ENCODE data around the gene MAB21L3.
A peak's percentile ranks its signal among the peaks of the same experiment; 100 is the strongest.

Gene MAB21L3

DNA sequence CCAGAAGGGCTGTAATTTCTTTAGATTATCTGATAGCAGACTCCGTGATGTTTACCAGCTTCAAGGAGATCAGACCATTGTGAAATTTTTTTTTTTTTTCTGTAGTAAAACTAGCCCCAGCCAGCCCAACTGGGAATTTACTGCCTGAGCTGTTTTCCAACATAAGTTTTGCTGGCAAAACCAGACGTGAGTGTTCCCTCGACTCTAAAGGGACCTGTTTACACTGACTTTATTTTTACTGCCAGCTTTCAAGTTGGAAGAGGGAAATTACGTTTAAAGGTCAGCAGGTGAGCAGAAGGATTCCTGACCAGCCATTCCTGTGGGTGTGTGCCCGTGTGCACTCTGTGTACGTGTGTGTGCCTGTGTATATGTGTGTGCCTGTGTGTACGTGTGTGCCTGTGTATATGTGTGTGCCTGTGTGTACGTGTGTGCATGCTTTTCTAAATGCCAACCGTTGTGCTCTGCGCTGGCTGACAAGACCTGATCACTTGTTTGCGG lies 374 bp downstream of the MAB21L3 start:
- TF ChIP-seq, protein P1, sequence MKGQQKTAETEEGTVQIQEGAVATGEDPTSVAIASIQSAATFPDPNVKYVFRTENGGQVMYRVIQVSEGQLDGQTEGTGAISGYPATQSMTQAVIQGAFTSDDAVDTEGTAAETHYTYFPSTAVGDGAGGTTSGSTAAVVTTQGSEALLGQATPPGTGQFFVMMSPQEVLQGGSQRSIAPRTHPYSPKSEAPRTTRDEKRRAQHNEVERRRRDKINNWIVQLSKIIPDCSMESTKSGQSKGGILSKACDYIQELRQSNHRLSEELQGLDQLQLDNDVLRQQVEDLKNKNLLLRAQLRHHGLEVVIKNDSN (IDR thresholded peaks at IDR 0.05), result no peak
- TF ChIP-seq FOXM1 (IDR thresholded peaks at IDR 0.05; ENCODE audit: borderline replicate concordance, low read depth) (no peak), YY1 (IDR thresholded peaks at IDR 0.05; ENCODE audit: low read depth) (no peak), RAD21 (IDR thresholded peaks at IDR 0.05; ENCODE audit: low read depth) (no peak), TEAD4 (IDR thresholded peaks at IDR 0.05) (no peak), EGR1 (IDR thresholded peaks at IDR 0.05) (no peak), ZBTB7A (IDR thresholded peaks at IDR 0.05; ENCODE audit: low read depth) (no peak), CEBPB (IDR thresholded peaks at IDR 0.05) (no peak), NFIC (IDR thresholded peaks at IDR 0.05) (no peak), TCF12 (IDR thresholded peaks at IDR 0.05; ENCODE audit: low read depth) (no peak), TAF1 (IDR thresholded peaks at IDR 0.05; ENCODE audit: low read depth) (no peak), EP300 (IDR thresholded peaks at IDR 0.05; ENCODE audit: borderline replicate concordance) (no peak), CREB1 (IDR thresholded peaks at IDR 0.05; ENCODE audit: low read depth) (no peak)
- TF ChIP-seq, protein P2, sequence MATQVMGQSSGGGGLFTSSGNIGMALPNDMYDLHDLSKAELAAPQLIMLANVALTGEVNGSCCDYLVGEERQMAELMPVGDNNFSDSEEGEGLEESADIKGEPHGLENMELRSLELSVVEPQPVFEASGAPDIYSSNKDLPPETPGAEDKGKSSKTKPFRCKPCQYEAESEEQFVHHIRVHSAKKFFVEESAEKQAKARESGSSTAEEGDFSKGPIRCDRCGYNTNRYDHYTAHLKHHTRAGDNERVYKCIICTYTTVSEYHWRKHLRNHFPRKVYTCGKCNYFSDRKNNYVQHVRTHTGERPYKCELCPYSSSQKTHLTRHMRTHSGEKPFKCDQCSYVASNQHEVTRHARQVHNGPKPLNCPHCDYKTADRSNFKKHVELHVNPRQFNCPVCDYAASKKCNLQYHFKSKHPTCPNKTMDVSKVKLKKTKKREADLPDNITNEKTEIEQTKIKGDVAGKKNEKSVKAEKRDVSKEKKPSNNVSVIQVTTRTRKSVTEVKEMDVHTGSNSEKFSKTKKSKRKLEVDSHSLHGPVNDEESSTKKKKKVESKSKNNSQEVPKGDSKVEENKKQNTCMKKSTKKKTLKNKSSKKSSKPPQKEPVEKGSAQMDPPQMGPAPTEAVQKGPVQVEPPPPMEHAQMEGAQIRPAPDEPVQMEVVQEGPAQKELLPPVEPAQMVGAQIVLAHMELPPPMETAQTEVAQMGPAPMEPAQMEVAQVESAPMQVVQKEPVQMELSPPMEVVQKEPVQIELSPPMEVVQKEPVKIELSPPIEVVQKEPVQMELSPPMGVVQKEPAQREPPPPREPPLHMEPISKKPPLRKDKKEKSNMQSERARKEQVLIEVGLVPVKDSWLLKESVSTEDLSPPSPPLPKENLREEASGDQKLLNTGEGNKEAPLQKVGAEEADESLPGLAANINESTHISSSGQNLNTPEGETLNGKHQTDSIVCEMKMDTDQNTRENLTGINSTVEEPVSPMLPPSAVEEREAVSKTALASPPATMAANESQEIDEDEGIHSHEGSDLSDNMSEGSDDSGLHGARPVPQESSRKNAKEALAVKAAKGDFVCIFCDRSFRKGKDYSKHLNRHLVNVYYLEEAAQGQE (IDR thresholded peaks at IDR 0.05; ENCODE audit: low read depth), result no peak
- TF ChIP-seq, protein P3, sequence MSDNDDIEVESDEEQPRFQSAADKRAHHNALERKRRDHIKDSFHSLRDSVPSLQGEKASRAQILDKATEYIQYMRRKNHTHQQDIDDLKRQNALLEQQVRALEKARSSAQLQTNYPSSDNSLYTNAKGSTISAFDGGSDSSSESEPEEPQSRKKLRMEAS (IDR thresholded peaks at IDR 0.05), result no peak

DNA sequence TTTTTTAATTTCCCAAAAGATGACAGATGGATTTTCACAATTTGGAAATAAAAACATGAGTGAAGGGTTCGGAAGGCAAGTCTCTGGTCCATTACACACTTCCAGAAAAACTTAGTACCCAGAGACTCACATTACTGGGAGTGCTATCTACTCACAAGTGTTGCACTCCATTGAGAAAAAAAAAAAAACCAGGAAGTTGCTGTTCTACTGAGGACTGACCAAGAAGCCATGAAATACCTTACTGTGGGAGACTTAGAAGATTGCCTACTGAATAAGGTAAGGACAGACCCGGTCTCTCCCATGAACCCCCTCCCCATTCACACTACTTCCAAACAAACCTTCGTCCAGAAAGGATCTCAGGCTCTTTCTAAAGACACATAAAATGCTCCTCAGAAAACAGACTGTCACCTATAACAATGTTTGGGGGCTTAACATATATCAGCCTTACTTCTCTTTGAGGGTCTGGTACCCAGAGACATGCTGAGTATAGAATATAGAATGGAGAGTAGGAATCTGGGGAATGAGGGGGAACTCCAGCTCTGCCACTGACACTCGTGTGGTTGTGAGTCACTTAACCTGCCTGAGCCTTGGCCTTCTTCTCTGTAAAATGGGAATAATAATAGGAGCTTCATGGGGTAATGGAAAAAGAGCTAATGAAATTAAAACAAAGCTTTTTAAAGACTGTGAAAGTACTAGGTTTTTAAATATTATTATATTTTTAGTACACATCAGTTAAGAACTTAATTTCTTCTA lies 1.4 kb downstream of the MAB21L3 start:
- TF ChIP-seq, protein P1 (IDR thresholded peaks at IDR 0.05), result no peak
- TF ChIP-seq EP300 (IDR thresholded peaks at IDR 0.05; ENCODE audit: borderline replicate concordance) (no peak), EGR1 (IDR thresholded peaks at IDR 0.05) (no peak), TEAD4 (IDR thresholded peaks at IDR 0.05) (no peak), CEBPB (IDR thresholded peaks at IDR 0.05) (no peak), TAF1 (IDR thresholded peaks at IDR 0.05; ENCODE audit: low read depth) (no peak), FOXM1 (IDR thresholded peaks at IDR 0.05; ENCODE audit: borderline replicate concordance, low read depth) (no peak), YY1 (IDR thresholded peaks at IDR 0.05; ENCODE audit: low read depth) (no peak), NFIC (IDR thresholded peaks at IDR 0.05) (no peak), RAD21 (IDR thresholded peaks at IDR 0.05; ENCODE audit: low read depth) (no peak), CREB1 (IDR thresholded peaks at IDR 0.05; ENCODE audit: low read depth) (no peak), TCF12 (IDR thresholded peaks at IDR 0.05; ENCODE audit: low read depth) (no peak), ZBTB7A (IDR thresholded peaks at IDR 0.05; ENCODE audit: low read depth) (no peak)
- TF ChIP-seq, protein P2 (IDR thresholded peaks at IDR 0.05; ENCODE audit: low read depth), result no peak
- TF ChIP-seq, protein P3 (IDR thresholded peaks at IDR 0.05), result no peak

DNA sequence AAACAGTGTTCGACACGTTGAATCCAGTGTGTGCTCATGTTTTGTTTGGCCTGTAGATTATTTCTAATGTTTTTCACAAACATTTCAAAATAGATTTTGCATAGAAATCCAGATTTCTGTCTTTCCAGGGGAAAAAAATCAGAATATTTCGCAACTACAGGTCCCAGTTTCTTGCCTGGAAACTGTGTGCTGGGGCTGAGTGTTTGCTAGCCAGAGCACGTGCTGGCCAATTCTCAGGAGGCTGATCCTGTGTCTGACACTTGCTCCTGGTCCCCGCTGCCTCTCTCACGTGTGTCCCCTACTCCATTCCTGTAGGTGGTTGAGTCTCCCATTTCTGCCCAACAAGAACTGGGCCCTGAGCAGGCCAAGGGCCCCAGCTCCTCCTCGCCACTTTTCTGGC lies 2.4 kb downstream of the MAB21L3 start:
- peak; percentile 67 for TF ChIP-seq CEBPB (IDR thresholded peaks at IDR 0.05)
- TF ChIP-seq ZBTB7A (IDR thresholded peaks at IDR 0.05; ENCODE audit: low read depth), result no peak

DNA sequence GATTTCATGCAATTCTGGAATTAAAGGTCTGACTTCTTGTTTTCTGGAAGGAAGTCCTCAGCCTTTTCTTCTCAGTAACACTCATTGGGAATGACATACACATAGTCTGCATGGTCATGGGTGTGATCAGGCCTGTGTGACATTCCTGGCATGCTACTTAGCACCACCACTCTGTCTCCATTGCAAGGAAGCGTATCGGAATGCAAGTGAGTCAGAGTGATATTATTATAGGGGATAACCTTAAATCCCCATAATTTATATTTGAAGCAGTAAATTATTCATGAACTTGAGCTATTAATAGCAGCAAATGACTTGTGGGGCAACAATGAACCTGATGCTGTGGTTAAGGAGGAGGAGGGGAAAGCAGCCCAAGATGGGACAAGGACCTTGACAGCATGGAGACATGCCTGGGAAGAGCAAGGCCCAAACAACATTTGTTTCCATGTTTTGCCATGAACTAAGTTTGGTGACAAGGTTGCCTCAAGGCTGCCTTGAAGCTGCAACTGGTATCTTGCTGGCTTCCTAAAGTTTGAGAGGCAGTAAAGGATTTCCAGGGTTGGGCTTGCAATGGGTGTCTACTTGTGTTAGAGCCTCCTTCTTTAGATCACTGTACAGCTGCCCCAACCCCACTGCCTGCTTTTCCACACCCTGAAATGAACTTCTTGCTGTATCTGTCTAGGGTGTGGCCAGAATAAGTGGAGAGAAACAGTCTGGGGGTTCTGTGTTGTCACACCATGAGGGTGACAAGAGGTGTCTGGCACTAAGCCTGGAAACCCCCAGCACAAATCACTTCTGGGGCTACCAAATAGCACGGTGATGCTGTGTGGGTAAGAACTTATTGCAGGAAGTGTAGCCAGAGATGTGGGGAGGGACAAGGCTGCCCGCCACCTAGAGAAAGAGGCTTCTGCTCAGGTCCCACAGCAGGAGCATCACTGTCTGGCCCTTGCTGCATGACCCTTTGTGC lies 4.6 kb downstream of the MAB21L3 start:
- peak; percentile 59; the same call in 1 of the 2 replicates for TF ChIP-seq FOXM1 (IDR thresholded peaks at IDR 0.05; ENCODE audit: borderline replicate concordance, low read depth)
- TF ChIP-seq RAD21 (IDR thresholded peaks at IDR 0.05; ENCODE audit: low read depth), result no peak
- TF ChIP-seq ZBTB7A (IDR thresholded peaks at IDR 0.05; ENCODE audit: low read depth), result no peak
- peak; percentile 93 for TF ChIP-seq TCF12 (IDR thresholded peaks at IDR 0.05; ENCODE audit: low read depth)
- TF ChIP-seq TAF1 (IDR thresholded peaks at IDR 0.05; ENCODE audit: low read depth), result no peak
- peak; percentile 89 for TF ChIP-seq EP300 (IDR thresholded peaks at IDR 0.05; ENCODE audit: borderline replicate concordance)
- TF ChIP-seq CREB1 (IDR thresholded peaks at IDR 0.05; ENCODE audit: low read depth), result no peak
- peak; percentile 24; the same call in 1 of the 2 replicates for TF ChIP-seq YY1 (IDR thresholded peaks at IDR 0.05; ENCODE audit: low read depth)
- TF ChIP-seq, protein P3 (IDR thresholded peaks at IDR 0.05), result peak; percentile 54
- TF ChIP-seq, protein P2 (IDR thresholded peaks at IDR 0.05; ENCODE audit: low read depth), result no peak
- TF ChIP-seq, protein P1 (IDR thresholded peaks at IDR 0.05), result peak; percentile 7; the same call in 1 of the 2 replicates
- peak; percentile 99 for TF ChIP-seq TEAD4 (IDR thresholded peaks at IDR 0.05)
- TF ChIP-seq CEBPB (IDR thresholded peaks at IDR 0.05), result peak; percentile 65; the same call in 1 of the 2 replicates
- TF ChIP-seq NFIC (IDR thresholded peaks at IDR 0.05), result peak; percentile 81
- no peak for TF ChIP-seq EGR1 (IDR thresholded peaks at IDR 0.05)

Data from Ishikawa (cell line).